ENCODE results near the gene ELMO3.

ELMO3 gene

GRCh38 chr16:67247192-67248072 lies 48.5 kb downstream of the ELMO3 start, which contains the start of gene FHOD1 (continued):
- TF ChIP-seq ZNF335 (tag by site-specific recombination; conservative IDR thresholded peaks at IDR 0.05) (no peak), ZBTB7A (tag by site-specific recombination; IDR thresholded peaks at IDR 0.05; ENCODE audit: low read depth) (peak; percentile 71; the same call in 1 of the 2 replicates), ZBTB48 (tag by site-specific recombination; IDR thresholded peaks at IDR 0.05) (no peak), ZNF558 (tag by site-specific recombination; IDR thresholded peaks at IDR 0.05) (no peak), KLF7 (tag by site-specific recombination; IDR thresholded peaks at IDR 0.05; ENCODE audit: borderline replicate concordance) (no peak), TCF7L2 (IDR thresholded peaks at IDR 0.05; ENCODE audit: borderline replicate concordance, low read depth, low read length) (no peak), ATF2 (tag by site-specific recombination; IDR thresholded peaks at IDR 0.05; ENCODE audit: low read depth) (no peak), ZNF223 (tag by site-specific recombination; IDR thresholded peaks at IDR 0.05) (no peak), IKZF3 (tag by site-specific recombination; IDR thresholded peaks at IDR 0.05) (0 out of 2 replicates have a peak, but pooled peaks have one; percentile 40), ZNF701 (tag by site-specific recombination; IDR thresholded peaks at IDR 0.05) (no peak), OVOL3 (tag by site-specific recombination; IDR thresholded peaks at IDR 0.05) (no peak), ZBTB10 (tag by site-specific recombination; IDR thresholded peaks at IDR 0.05) (peak; percentile 93; the same call in 1 of the 2 replicates), SETDB1 (IDR thresholded peaks at IDR 0.05; ENCODE audit: insufficient read length, low read length) (no peak), ZNF239 (tag by site-specific recombination; IDR thresholded peaks at IDR 0.05) (no peak), ZNF610 (tag by site-specific recombination; IDR thresholded peaks at IDR 0.05; ENCODE audit: borderline replicate concordance) (0 out of 2 replicates have a peak, but pooled peaks have one; percentile 29), ZNF24 (tag by site-specific recombination; IDR thresholded peaks at IDR 0.05) (0 out of 2 replicates have a peak, but pooled peaks have one; percentile 8), ZNF2 (tag by site-specific recombination; IDR thresholded peaks at IDR 0.05) (peak; percentile 61), ZNF544 (tag by site-specific recombination; IDR thresholded peaks at IDR 0.05) (no peak), HOXC10 (CRISPR knock-in tag; IDR thresholded peaks at IDR 0.05) (no peak), ZNF548 (tag by site-specific recombination; IDR thresholded peaks at IDR 0.05) (no peak), ZNF175 (tag by site-specific recombination; IDR thresholded peaks at IDR 0.05) (no peak), ZNF843 (tag by site-specific recombination; IDR thresholded peaks at IDR 0.05) (peak; percentile 59; the same call in 1 of the 2 replicates)
- TF ChIP-seq, protein P1, sequence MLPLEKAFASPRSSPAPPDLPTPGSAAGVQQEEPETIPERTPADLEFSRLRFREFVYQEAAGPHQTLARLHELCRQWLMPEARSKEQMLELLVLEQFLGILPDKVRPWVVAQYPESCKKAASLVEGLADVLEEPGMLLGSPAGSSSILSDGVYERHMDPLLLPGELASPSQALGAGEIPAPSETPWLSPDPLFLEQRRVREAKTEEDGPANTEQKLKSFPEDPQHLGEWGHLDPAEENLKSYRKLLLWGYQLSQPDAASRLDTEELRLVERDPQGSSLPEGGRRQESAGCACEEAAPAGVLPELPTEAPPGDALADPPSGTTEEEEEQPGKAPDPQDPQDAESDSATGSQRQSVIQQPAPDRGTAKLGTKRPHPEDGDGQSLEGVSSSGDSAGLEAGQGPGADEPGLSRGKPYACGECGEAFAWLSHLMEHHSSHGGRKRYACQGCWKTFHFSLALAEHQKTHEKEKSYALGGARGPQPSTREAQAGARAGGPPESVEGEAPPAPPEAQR (tag by site-specific recombination; IDR thresholded peaks at IDR 0.05): no peak
- TF ChIP-seq, protein P2, sequence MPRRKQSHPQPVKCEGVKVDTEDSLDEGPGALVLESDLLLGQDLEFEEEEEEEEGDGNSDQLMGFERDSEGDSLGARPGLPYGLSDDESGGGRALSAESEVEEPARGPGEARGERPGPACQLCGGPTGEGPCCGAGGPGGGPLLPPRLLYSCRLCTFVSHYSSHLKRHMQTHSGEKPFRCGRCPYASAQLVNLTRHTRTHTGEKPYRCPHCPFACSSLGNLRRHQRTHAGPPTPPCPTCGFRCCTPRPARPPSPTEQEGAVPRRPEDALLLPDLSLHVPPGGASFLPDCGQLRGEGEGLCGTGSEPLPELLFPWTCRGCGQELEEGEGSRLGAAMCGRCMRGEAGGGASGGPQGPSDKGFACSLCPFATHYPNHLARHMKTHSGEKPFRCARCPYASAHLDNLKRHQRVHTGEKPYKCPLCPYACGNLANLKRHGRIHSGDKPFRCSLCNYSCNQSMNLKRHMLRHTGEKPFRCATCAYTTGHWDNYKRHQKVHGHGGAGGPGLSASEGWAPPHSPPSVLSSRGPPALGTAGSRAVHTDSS (tag by site-specific recombination; IDR thresholded peaks at IDR 0.05): no peak
